Measurements from ENCODE around the gene ABCC1.

DNA sequence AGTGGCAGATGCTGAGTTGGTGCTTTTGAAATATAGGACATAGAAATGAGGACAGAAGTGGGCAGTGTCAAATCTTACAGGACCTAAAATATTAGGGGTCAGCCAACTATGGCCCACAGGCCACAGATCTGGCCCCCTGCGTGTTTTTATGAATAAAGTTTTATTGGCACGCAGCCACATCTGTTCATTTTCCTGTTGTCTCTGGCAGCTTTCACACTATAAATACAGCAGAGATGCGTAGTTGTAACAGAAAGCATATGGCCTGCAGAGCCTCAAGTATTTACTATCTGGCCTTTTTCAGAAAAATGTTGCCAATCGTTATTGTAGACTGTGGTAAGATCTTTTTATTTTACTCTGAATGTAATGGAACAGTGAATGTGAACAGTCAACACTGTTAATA lies 191.1 kb downstream of the ABCC1 start:
- no peak for TF ChIP-seq CTCF (IDR thresholded peaks at IDR 0.05)
- TF ChIP-seq POLR2A (IDR thresholded peaks at IDR 0.05): no peak

Data from Peyer's patch (tissue), 4 donors.